Heart right ventricle (tissue), 16 donors: ENCODE measurements around the gene LRRC8B. TPM values are rescaled to one million over a fixed set of nuclear protein-coding genes. Genes with fewer than 3 reads are reported as not detected.

ENCODE experiments used
- ATAC-seq, 8 donors: fragments of 200-7000 bp; cut with Tn5 transposase; one replicate each; pipeline ENCODE4 v1.9.1; 2020; ENCODE audit warnings: mild to moderate bottlenecking in 8 of 8, moderate library complexity in 8 of 8, moderate number of reproducible peaks in 1 of 8
- DNase-seq, 2 donors: peaks; one replicate each; pipeline ENCODE4 v3.0.0-alpha.2; 2020
- H3K27ac ChIP-seq, 10 donors: fragments of 200-600 bp; sonication (generic) in 2 of 10; one replicate each; pipeline versions ENCODE4 v1.5.0 to v1.8.0; 2020 to 2022; ENCODE audit warnings: mild to moderate bottlenecking in 3 of 10
- H3K27me3 ChIP-seq, 7 donors: fragments of 200-600 bp; one replicate each; pipeline ENCODE4 v1.8.0; 2021 to 2022; ENCODE audit warnings: mild to moderate bottlenecking in 2 of 7
- H3K36me3 ChIP-seq, 9 donors: fragments of 200-600 bp; sonication (generic) in 1 of 9; one replicate each; pipeline versions ENCODE4 v1.5.0 to v1.8.0; 2020 to 2022; ENCODE audit warnings: mild to moderate bottlenecking in 2 of 9
- H3K4me1 ChIP-seq, 9 donors: fragments of 200-600 bp; sonication (generic) in 1 of 9; one replicate each; pipeline versions ENCODE4 v1.5.0 to v1.8.0; 2020 to 2022; ENCODE audit warnings: mild to moderate bottlenecking in 4 of 9
- H3K4me3 ChIP-seq, 10 donors: fragments of 200-600 bp; sonication (generic) in 2 of 10; one replicate each; pipeline versions ENCODE4 v1.5.0 to v1.8.0; 2020 to 2022; ENCODE audit warnings: mild to moderate bottlenecking in 7 of 10, moderate library complexity in 2 of 10
- H3K9me3 ChIP-seq, 11 donors: fragments of 200-600 bp in 10 of 11; sonication (generic) in 2 of 11; one replicate each; pipeline versions ENCODE4 v1.5.0 to v1.8.0; 2013 to 2022; ENCODE audit warnings: mild to moderate bottlenecking in 2 of 11, control low read depth in 1 of 11, moderate library complexity in 1 of 11
- WGBS, 2 donors: extraction: QIAGEN DNeasy Blood & Tissue Kit; methylation state at CpG; one replicate each; pipeline ENCODE4 v1.1.7; 2013; ENCODE audit warnings: inconsistent platforms in 1 of 2; 5-methylcytosine and 5-hydroxymethylcytosine counted together
- intact Hi-C, 10 donors: fragments of 100-400 bp; cut with DNase I; formaldehyde crosslinking; loops; one replicate each; pipeline versions ENCODE4 v1.11.1 to v1.14.2; 2022
- polyA plus RNA-seq, 2 donors: library from polyadenylated mRNA; stranded (reverse); fragments of 200-250 nt; gene quantifications; one replicate each; pipeline ENCODE4 v1.2.3, GENCODE V29; 2013
- total RNA-seq, 10 donors: library from RNA; stranded (reverse); fragmentation: NEBNext Ultra II Directional in 3 of 10; extraction: Animal tissue kit (Norgen Biotek cat#: 25700) in 3 of 10; gene quantifications; one replicate each; pipeline versions ENCODE4 v1.2.1 to v1.2.4, GENCODE V29; 2021 to 2023
- TF ChIP-seq, protein P1 (sequence below), 9 donors: fragments of 200-600 bp; sonication (generic) in 2 of 9; IDR thresholded peaks; one replicate each; pipeline versions ENCODE4 v1.5.0 to v1.8.0; 2021 to 2022; ENCODE audit warnings: antibody characterized with exemption in 9 of 9, mild to moderate bottlenecking in 5 of 9, moderate library complexity in 1 of 9
- donor health status: Arrhythmogenic right ventricular cardiomyopathy.
- donor health status: ischemic (EF 13 %, LVEDD 7.1; RV severe dilation, severe dysfunction).
- donor health status: healthy with polysubstance abuse.
- donor health status: DM: no; HTN: yes; CAD: no.
- donor health status: DM: no; HTN: no; CAD: no.
- donor health status: ischemic (EF 25% LVEDD 6.9; RV normal size, moderate dysfunction).
- donor health status: ischemic (EF 25% LVEDD 5.7; RV mildly dilated, moderate dysfunction).
- donor health status: healthy.
- donor health status: DM: yes; HTN: yes; CAD: no.
- donor health status: Ischemic cardiomyopathy.
- donor health status: ischemic (EF 35%, LVEDD 5.7; RV mildly dilated, moderate dysfunction).
- donor health status: nonischemic (EF 11% LVEDD 7.7; RV severe dilation, severe dysfunction).
- donor health status: DM: yes; HTN: yes; CAD: no.
- donor health status: PGD.
- donor health status: ischemic (EF 29% LVEDD 5.4; RV normal size, mild dysfunction).
- donor health status: nonischemic (EF 23%, LVEDD 6.1; RV moderate dilation, normal function).

Gene LRRC8B
- total and polyA plus RNA-seq, 12 donors, result 1.7 to 6.6 (median 4.2) TPM

GRCh38 chr1:89527256-89527655, 2.6 kb downstream of the LRRC8B start:
- H3K4me3 ChIP-seq, result no peak overlapping the region
- 83 to 89% methylated on average over 1 of the region's 1 CpG for WGBS, 2 donors
- DNase-seq (no peak), ATAC-seq (no peak)
- TF ChIP-seq, protein P1, sequence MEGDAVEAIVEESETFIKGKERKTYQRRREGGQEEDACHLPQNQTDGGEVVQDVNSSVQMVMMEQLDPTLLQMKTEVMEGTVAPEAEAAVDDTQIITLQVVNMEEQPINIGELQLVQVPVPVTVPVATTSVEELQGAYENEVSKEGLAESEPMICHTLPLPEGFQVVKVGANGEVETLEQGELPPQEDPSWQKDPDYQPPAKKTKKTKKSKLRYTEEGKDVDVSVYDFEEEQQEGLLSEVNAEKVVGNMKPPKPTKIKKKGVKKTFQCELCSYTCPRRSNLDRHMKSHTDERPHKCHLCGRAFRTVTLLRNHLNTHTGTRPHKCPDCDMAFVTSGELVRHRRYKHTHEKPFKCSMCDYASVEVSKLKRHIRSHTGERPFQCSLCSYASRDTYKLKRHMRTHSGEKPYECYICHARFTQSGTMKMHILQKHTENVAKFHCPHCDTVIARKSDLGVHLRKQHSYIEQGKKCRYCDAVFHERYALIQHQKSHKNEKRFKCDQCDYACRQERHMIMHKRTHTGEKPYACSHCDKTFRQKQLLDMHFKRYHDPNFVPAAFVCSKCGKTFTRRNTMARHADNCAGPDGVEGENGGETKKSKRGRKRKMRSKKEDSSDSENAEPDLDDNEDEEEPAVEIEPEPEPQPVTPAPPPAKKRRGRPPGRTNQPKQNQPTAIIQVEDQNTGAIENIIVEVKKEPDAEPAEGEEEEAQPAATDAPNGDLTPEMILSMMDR (IDR thresholded peaks at IDR 0.05), result no peak
- peaks cover 0 to 7% (median 0%) of the 10 kb centered on the region in 9 donors for H3K36me3 ChIP-seq
- H3K27ac ChIP-seq, result no peak overlapping the region
- no peaks in the 10 kb centered on the region for H3K27me3 ChIP-seq
- intact Hi-C loops, result loop anchor here in 4 of 10 donors (5.0 to 10.0 kb wide), 4 partner anchors 40 to 238 kb away; no protein-coding TSS in a partner anchor
- H3K4me1 ChIP-seq, result peaks cover 0 to 60% (median 17%) of the 10 kb centered on the region in 9 donors
- H3K9me3 ChIP-seq, result no peaks in the 10 kb centered on the region

DNA sequence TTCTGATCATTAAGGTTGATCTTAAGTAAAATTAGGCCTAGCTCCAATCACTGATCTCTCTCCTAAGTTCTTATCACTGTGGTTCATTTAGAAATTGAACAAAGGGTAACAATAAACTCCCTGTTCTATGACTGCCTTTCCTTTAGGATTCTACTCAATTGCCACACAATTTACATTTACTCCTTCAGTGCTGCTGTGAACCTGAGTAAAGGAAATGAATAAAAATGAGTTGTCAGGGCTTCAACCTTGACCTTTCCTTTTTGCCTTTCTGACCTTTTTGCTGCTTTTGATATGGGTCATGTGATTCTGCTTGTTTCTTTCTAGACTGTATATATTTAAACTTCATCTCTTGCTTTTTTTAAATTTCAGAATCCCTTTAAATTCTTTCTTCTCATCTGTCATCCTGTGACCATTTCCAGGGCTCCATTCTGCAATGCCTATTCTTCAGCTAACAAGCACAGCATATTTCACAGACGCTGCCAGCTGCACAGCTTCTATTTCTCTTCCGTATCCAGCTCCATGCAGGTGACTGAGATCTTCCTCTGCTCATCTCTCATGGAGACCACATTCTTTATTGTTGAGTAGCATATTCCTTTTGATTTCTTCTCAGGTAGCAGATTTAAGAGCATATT, 3.2 kb downstream of the LRRC8B start:
- H3K4me1 ChIP-seq, result peaks cover 0 to 60% (median 17%) of the 10 kb centered on the region in 9 donors
- 69 to 80% methylated on average over 2 of the region's 2 CpGs for WGBS, 2 donors

DNA sequence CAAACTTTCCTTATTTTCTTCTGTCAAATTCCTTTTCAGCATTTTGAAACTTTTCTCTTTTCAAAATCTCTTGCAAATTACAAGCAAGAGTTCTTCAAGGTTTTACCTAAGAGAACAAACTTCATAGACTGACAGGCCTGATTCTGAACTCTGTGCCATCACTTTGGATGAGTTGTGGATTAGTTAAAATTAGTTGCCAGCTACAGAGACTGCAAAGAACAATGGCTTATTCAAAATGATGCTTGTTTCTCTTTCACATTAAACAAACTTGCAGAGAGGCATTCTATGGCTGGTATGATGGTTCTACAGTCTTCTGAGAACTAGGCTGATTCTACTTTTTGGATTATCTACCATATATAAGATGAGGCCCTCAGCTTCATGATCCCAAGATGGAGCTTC, 3.8 kb downstream of the LRRC8B start:
- H3K36me3 ChIP-seq, result peaks cover 0 to 7% (median 0%) of the 10 kb centered on the region in 9 donors
- H3K4me3 ChIP-seq, result no peak overlapping the region
- intact Hi-C loops, result loop anchor here in 4 of 10 donors (5.0 to 10.0 kb wide), 4 partner anchors 39 to 236 kb away; no protein-coding TSS in a partner anchor
- H3K27me3 ChIP-seq, result no peaks in the 10 kb centered on the region
- H3K9me3 ChIP-seq, result no peaks in the 10 kb centered on the region
- ATAC-seq (no peak), DNase-seq (no peak)
- H3K4me1 ChIP-seq, result peaks cover 0 to 60% (median 17%) of the 10 kb centered on the region in 9 donors
- no peak overlapping the region for H3K27ac ChIP-seq
- TF ChIP-seq, protein P1 (IDR thresholded peaks at IDR 0.05), result no peak

More for the DNA sequence above, 3.2 kb downstream of the LRRC8B start:
- TF ChIP-seq, protein P1 (IDR thresholded peaks at IDR 0.05), result no peak
- Histone ChIP-seq H3K4me3 (no peak overlapping the region), H3K36me3 (peaks cover 0 to 7% (median 0%) of the 10 kb centered on the region in 9 donors), H3K27ac (no peak overlapping the region), H3K9me3 (no peaks in the 10 kb centered on the region), H3K27me3 (no peaks in the 10 kb centered on the region)
- no peak for ATAC-seq
- intact Hi-C loops, result loop anchor here in 4 of 10 donors (5.0 to 10.0 kb wide), 4 partner anchors 39 to 237 kb away; no protein-coding TSS in a partner anchor
- DNase-seq, result no peak

- Histone ChIP-seq H3K36me3 (peaks cover 0 to 7% (median 0%) of the 10 kb centered on the region in 9 donors), H3K27me3 (no peaks in the 10 kb centered on the region), H3K27ac (no peak overlapping the region), H3K4me1 (peaks cover 0 to 52% (median 13%) of the 10 kb centered on the region in 9 donors), H3K4me3 (no peak overlapping the region), H3K9me3 (no peaks in the 10 kb centered on the region)
- ATAC-seq (no peak), DNase-seq (no peak)
- TF ChIP-seq, protein P1 (IDR thresholded peaks at IDR 0.05), result no peak
- WGBS, 2 donors, result 76 to 84% methylated on average over 2 of the region's 2 CpGs
- intact Hi-C loops, result loop anchor here in 4 of 10 donors (5.0 to 10.0 kb wide), 4 partner anchors 38 to 236 kb away; no protein-coding TSS in a partner anchor
These were observed 4.6 kb downstream of the LRRC8B start for GRCh38 chr1:89529196-89529595.
